ENCODE measurements around the gene YBX2. TPM values are rescaled to one million over a fixed set of nuclear protein-coding genes. Genes with fewer than 3 reads are reported as not detected.

YBX2 gene
- total RNA-seq, 1 experiment from 2014 or later: 12.2 TPM

- peak; percentile 91 for DNase-seq
- Histone ChIP-seq H3K27me3 (ENCODE audit: control insufficient read depth, insufficient read depth, low read length) (peaks cover 17% of the 10 kb centered on the region), H3K4me3 (ENCODE audit: insufficient read depth, low read depth, low read length) (peak overlapping the region; percentile 36), H3K36me3 (replicated peaks; ENCODE audit: control insufficient read depth, insufficient read depth, low read length) (no peaks in the 10 kb centered on the region)
Measured at GRCh38 chr17:7280519-7281073, 13.8 kb downstream of the YBX2 start.

DNA sequence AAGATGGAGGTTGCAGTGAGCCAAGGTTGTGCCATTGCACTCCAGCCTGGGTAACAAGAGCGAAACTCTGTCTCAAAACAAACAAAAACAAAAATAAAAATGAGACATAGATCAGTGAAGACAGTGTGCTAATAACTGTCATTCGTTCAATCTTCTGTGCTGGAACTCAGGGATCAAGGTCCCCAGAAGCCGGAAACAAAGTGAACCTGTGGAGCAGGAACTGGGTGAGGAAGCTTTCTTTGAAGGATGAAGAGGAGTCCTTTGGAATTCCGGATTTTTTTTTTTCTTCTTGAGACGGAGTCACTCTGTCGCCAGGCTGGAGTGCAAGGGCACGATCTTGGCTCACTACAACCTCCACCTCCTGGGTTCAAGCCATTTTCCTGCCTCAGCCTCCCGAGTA, 15.0 kb downstream of the YBX2 start:
- H3K4me3 ChIP-seq (ENCODE audit: insufficient read depth, low read depth, low read length): no peak overlapping the region
- DNase-seq: no peak
- H3K27me3 ChIP-seq (ENCODE audit: control insufficient read depth, insufficient read depth, low read length): peaks cover 17% of the 10 kb centered on the region
- no peaks in the 10 kb centered on the region for H3K36me3 ChIP-seq (replicated peaks; ENCODE audit: control insufficient read depth, insufficient read depth, low read length)

- peaks cover 11% of the 10 kb centered on the region; the same call in 1 of the 2 replicates for H3K27me3 ChIP-seq (ENCODE audit: control insufficient read depth, insufficient read depth, low read length)
- DNase-seq: no peak
- no peaks in the 10 kb centered on the region for H3K36me3 ChIP-seq (replicated peaks; ENCODE audit: control insufficient read depth, insufficient read depth, low read length)
- no peak overlapping the region for H3K4me3 ChIP-seq (ENCODE audit: insufficient read depth, low read depth, low read length)
Measured at GRCh38 chr17:7266784-7267183, 27.7 kb downstream of the YBX2 start.

GRCh38 chr17:7263801-7264078, 30.7 kb downstream of the YBX2 start:
- DNase-seq: peak; percentile 23
- Histone ChIP-seq H3K36me3 (replicated peaks; ENCODE audit: control insufficient read depth, insufficient read depth, low read length) (peaks cover 9% of the 10 kb centered on the region), H3K4me3 (ENCODE audit: insufficient read depth, low read depth, low read length) (peak overlapping the region; percentile 79), H3K27me3 (ENCODE audit: control insufficient read depth, insufficient read depth, low read length) (peaks cover 22% of the 10 kb centered on the region; the same call in 1 of the 2 replicates)

GRCh38 chr17:7262935-7263800, 31.3 kb downstream of the YBX2 start:
- Histone ChIP-seq H3K4me3 (ENCODE audit: insufficient read depth, low read depth, low read length) (peak overlapping the region; percentile 79), H3K36me3 (replicated peaks; ENCODE audit: control insufficient read depth, insufficient read depth, low read length) (peaks cover 12% of the 10 kb centered on the region), H3K27me3 (ENCODE audit: control insufficient read depth, insufficient read depth, low read length) (peaks cover 22% of the 10 kb centered on the region; the same call in 1 of the 2 replicates)
- DNase-seq: peak; percentile 95

DNA sequence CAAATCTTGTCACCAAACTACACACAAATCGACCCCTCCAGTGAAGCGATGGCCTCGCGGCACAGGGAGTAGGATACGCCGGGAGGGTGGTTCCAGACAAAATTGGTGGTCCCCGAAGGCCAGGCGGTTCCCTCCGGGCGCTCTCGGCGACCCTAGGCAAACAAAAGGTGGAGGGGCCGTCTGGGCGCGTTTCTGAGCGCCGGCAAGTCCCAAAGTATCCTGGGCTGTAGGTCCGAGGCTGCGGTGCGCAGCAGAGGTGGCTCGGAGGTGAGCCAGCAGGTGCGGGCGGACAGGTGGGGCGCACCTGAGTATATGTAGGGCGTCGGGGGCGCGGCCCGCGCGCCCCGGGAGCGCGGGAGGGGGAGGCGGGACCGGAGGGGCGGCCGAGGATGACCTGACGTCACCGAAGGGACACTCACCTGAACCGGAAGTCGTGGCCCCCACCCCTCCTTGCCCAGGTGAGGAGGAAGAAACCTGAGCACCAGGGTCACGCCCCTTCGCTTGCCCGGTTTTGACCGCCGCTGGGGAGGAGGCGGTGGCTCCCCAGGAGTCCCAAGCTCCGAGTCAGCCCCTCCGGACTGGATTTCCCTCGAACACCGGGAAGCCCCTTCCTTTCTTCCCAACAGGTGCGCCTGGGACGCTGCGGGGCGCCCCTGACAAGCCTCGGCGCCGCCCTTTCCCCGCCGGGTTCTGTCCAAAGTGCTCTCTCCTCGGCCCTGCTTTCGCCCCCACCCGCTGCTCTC, 32.1 kb downstream of the YBX2 start, which contains the start of gene CLDN7:
TSS of gene CLDN7 (minus strand) at position 287 of the 743 bp plus-strand sequence. CDS start 435 bp downstream, outside the sequence.
- peak; percentile 99 for DNase-seq
- Histone ChIP-seq H3K4me3 (ENCODE audit: insufficient read depth, low read depth, low read length) (peak within 1 kb of the TSS; percentile 79), H3K27me3 (ENCODE audit: control insufficient read depth, insufficient read depth, low read length) (peaks cover 22% of the 10 kb centered on the region; the same call in 1 of the 2 replicates)

DNA sequence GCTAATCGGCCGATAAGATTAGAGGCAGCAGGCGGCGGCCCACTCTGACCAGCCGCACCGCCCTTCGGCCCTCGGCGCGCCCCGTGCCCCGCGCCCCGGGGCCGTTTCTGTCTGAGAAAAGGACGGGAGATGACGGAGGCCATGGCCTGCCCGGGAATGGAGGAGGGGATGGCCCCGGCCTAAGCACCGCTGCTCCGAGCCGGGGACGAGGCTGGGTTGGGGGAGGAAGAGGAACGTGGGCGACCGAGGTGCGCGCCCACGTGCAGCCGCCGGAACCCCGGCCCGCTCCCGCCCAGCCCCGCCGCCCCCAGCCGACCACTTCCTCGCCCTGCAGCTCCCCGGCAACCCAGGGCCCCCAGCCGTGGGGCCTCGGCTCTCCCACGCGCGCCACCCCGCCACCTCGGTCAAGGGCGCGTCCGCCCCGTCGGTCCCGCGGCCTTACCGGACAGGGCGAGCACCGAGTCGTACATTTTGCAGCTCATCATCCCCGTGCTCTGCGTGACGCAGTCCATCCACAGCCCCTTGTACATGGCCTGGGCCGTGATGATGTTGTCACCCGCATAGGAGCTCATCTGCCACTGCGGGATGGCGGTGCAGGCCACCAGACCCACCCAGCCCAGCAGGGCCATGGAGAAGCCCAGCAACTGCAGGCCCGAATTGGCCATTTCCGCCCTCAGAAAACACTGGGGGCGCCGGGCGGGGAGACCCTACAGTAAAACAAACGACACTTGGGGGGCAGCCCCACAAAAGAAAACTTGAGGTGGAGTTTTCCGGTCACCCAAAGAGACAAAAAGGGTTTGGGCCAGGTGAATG, 32.9 kb downstream of the YBX2 start:
- peak; percentile 78 for DNase-seq
- Histone ChIP-seq H3K27me3 (ENCODE audit: control insufficient read depth, insufficient read depth, low read length) (peaks cover 22% of the 10 kb centered on the region; the same call in 1 of the 2 replicates), H3K36me3 (replicated peaks; ENCODE audit: control insufficient read depth, insufficient read depth, low read length) (peaks cover 13% of the 10 kb centered on the region), H3K4me3 (ENCODE audit: insufficient read depth, low read depth, low read length) (peak overlapping the region; percentile 79)

More for the DNA sequence above, 32.1 kb downstream of the YBX2 start, which contains the start of gene CLDN7:
- H3K36me3 ChIP-seq (replicated peaks; ENCODE audit: control insufficient read depth, insufficient read depth, low read length): peaks cover 12% of the 10 kb centered on the region

DNA sequence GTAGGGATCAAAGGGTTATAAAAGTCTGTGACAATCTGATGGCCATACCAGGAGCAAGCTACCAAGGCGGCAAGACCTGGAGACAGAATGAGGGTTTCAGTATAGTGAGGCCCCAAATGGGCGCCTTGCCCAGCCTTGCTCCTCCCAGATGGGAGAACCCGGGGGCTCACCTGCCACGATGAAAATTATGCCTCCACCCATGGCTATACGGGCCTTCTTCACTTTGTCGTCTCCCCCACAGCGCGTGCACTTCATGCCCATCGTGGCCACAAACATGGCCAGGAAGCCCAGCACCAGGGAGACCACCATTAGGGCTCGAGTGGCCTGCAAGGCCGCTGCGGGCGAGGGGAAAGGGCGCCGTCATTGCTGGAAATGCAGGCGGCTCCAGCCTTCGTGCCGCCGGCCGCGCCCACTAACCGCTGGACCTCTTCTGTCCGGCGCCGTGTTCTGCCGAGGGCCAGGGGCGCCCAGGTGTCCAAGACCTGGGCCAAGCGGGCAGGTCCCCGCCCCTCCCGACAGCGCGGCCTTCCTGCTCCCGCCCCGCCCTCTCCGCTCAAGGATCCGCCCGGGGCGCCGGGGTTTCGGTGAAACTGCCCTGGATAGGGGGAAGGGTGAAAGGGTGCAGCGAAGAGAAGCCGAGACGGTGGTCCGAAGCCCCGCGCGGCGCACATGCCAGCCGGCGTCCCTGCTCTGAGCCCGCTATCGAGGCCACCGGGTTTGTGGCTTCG, 33.6 kb downstream of the YBX2 start:
- H3K36me3 ChIP-seq (replicated peaks; ENCODE audit: control insufficient read depth, insufficient read depth, low read length): peaks cover 16% of the 10 kb centered on the region
- peak overlapping the region; percentile 79 for H3K4me3 ChIP-seq (ENCODE audit: insufficient read depth, low read depth, low read length)
- H3K27me3 ChIP-seq (ENCODE audit: control insufficient read depth, insufficient read depth, low read length): peaks cover 22% of the 10 kb centered on the region; the same call in 1 of the 2 replicates
- DNase-seq: peak; percentile 94

- Histone ChIP-seq H3K27me3 (ENCODE audit: control insufficient read depth, insufficient read depth, low read length) (peaks cover 22% of the 10 kb centered on the region; the same call in 1 of the 2 replicates), H3K36me3 (replicated peaks; ENCODE audit: control insufficient read depth, insufficient read depth, low read length) (peaks cover 18% of the 10 kb centered on the region), H3K4me3 (ENCODE audit: insufficient read depth, low read depth, low read length) (no peak overlapping the region)
- DNase-seq: peak; percentile 18
Measured at GRCh38 chr17:7260151-7260550, 34.3 kb downstream of the YBX2 start.

- H3K4me3 ChIP-seq (ENCODE audit: insufficient read depth, low read depth, low read length): no peak overlapping the region
Measured at GRCh38 chr17:7259555-7259889, 34.9 kb downstream of the YBX2 start.

DNA sequence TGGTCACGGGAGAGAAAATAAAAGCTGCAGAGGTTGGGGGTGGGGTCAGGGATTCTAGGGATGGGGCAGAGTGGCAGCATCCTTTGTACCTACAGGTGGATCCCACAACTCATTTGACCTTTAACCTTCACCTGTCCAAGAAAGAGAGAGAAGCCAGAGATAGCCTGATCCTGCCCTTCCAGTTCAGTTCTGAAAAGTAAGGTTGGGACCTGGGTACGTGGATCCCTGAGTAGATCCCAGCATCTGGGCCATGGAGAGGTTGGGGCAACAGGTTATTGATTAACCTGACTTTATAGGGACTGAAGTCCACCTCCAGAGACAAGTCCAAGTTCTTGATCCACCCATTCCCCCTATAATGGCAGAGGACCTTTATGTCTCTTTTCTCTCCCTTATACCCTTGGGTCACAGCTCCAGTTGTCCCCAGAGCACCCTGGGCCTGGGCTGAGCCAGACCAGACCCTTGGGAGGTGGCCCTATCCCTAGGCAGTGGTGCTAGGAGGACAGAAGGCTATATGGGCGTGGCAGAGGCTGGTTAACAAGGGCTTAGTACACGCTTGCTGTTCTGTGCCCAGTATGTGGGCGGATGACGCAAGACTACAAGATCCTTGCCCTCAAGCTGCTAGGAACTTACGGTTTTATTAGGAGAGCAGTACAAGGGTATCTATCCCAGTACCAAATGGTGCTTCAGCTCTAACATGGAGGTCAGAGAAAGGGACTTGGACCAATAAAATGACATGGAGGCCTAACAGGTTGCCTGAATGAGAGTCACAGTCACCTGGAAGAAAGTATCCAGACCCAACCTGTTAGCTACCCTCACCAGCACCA, 35.5 kb downstream of the YBX2 start:
- H3K4me3 ChIP-seq (ENCODE audit: insufficient read depth, low read depth, low read length): no peak overlapping the region
- peaks cover 22% of the 10 kb centered on the region; the same call in 1 of the 2 replicates for H3K27me3 ChIP-seq (ENCODE audit: control insufficient read depth, insufficient read depth, low read length)
- DNase-seq: peak; percentile 20
- peaks cover 19% of the 10 kb centered on the region for H3K36me3 ChIP-seq (replicated peaks; ENCODE audit: control insufficient read depth, insufficient read depth, low read length)

More at GRCh38 chr17:7259555-7259889, 34.9 kb downstream of the YBX2 start:
- peaks cover 22% of the 10 kb centered on the region; the same call in 1 of the 2 replicates for H3K27me3 ChIP-seq (ENCODE audit: control insufficient read depth, insufficient read depth, low read length)
- DNase-seq: no peak
- peaks cover 18% of the 10 kb centered on the region for H3K36me3 ChIP-seq (replicated peaks; ENCODE audit: control insufficient read depth, insufficient read depth, low read length)

DNA sequence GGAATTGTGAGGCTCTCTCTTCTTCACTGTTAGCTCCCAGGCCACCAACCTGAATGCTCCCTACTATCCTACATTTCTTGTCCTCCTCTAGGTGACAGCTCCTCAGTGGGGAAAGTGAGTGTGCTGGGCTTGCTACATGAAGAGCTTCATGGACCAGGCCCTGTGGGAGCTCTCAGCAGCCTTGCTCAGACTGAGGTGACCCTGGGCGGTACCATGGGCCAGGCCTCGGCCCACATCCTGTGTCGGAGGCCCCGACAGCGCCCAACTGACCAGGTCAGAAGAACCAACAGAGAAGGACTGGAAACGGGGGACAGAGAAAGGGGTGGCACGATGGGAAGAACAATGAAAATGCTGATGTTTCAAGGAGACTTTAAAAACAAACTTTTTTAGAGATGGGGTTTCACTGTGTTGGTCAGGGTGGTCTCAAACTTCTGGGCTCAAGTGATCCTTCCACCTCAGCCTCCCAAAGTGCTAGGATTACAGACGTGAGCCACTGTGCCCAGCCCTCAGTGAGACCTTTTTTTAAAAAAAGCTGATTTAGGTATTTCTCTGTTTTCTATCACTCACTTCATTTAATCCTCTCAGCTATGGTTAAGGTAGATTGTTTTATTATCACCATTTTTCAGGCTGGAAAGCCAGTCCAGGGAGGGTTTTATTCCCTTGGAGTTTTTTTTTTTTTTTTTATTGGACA, 37.5 kb downstream of the YBX2 start:
- DNase-seq: no peak
- Histone ChIP-seq H3K27me3 (ENCODE audit: control insufficient read depth, insufficient read depth, low read length) (peaks cover 13% of the 10 kb centered on the region; the same call in 1 of the 2 replicates), H3K36me3 (replicated peaks; ENCODE audit: control insufficient read depth, insufficient read depth, low read length) (peaks cover 19% of the 10 kb centered on the region), H3K4me3 (ENCODE audit: insufficient read depth, low read depth, low read length) (no peak overlapping the region)
